GM06990 (cell line): ENCODE results near the gene AHNAK.

Source experiments
- DNase-seq: peaks from one replicate; pipeline ENCODE4 v3.0.0-alpha.2; 2011; ENCODE audit not compliant: insufficient read length; ENCODE audit errors: extremely low read depth
- H3K27me3 ChIP-seq: replicated peaks from 2 replicates; pipeline ENCODE4 v1.6.0; 2011; ENCODE audit warnings: low read length; ENCODE audit not compliant: control insufficient read depth, insufficient read depth
- H3K36me3 ChIP-seq: 2 replicates; pipeline ENCODE4 v1.5.1; 2011; ENCODE audit warnings: low read length; ENCODE audit not compliant: control insufficient read depth, insufficient read depth
- H3K4me3 ChIP-seq: replicated peaks from 2 replicates; pipeline ENCODE4 v1.5.1; 2011; ENCODE audit warnings: low read depth, mild to moderate bottlenecking, control low read depth, low read length
- TF ChIP-seq, protein P1 (sequence below): IDR thresholded peaks from 2 replicates; pipeline ENCODE4 v1.5.1; 2011; ENCODE audit warnings: low read length, control low read depth, mild to moderate bottlenecking, inconsistent platforms; ENCODE audit not compliant: insufficient read depth, poor library complexity, severe bottlenecking

AHNAK gene

DNA sequence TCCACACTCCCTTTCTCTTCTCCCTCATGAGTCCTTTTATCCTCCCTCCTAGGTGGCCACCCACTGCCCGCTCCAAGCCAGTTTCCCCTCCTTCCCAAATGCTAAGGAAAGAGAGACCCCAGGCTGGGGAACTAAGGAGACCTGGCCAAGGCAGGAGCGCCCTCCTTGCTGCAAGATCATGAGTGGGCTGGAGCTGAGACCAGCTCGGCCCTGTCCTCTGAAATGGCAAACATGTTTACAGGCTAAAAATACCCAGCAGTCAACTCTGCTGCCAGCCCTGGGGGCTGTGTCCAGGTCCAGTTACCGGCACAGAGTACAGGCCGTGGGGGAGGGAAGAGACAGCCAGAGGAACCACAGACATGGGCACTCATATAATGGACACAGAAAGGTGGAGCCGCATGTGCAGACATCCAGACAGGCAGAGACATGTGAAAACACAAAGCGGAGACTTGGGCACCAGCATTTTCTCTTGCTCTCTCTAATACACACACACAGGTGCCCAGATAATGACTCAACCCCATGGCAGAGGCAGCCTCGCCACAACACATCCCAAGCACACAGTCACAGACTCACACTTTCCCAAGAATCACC, 1.2 kb upstream of the AHNAK start:
- Histone ChIP-seq H3K36me3 (no peaks in the 10 kb centered on the region), H3K4me3 (no peak overlapping the region), H3K27me3 (no peaks in the 10 kb centered on the region)
- DNase-seq: no peak
- TF ChIP-seq, protein P1, sequence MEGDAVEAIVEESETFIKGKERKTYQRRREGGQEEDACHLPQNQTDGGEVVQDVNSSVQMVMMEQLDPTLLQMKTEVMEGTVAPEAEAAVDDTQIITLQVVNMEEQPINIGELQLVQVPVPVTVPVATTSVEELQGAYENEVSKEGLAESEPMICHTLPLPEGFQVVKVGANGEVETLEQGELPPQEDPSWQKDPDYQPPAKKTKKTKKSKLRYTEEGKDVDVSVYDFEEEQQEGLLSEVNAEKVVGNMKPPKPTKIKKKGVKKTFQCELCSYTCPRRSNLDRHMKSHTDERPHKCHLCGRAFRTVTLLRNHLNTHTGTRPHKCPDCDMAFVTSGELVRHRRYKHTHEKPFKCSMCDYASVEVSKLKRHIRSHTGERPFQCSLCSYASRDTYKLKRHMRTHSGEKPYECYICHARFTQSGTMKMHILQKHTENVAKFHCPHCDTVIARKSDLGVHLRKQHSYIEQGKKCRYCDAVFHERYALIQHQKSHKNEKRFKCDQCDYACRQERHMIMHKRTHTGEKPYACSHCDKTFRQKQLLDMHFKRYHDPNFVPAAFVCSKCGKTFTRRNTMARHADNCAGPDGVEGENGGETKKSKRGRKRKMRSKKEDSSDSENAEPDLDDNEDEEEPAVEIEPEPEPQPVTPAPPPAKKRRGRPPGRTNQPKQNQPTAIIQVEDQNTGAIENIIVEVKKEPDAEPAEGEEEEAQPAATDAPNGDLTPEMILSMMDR: no peak

DNA sequence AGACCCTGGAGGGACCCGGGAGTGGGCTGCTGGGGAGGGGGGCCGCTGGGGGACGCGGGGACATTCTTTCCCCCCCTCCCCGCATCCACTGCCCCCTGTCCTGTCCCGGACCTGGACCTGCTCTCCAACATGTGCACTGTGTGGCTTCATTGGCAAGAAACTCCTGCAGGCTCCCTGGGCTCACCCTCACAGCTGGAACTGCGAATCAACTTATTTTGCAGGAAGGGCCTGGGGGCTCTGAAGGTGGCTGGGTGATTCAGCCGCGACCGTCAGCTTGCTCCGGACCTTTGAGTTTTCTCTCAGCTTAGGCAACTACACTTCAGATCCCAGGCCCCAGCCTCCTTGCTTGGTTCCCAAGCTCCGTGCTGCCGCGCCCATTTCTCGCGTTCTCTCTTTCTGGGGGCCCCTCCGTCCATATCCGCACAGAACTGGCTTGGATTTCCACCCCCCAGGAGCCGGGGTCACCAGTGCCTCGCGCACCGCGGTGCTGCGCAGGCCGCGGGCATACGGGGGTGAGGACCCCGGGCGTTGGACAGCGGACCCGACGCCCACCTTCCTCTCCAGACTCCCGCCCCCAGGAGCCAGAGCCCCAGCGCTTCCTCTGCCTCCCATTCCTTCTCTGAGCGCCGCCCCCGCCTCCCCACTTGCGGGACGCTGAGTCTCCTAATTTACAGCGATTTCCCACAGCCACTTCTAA, 471 bp upstream of the AHNAK start:
- no peak for DNase-seq

DNA sequence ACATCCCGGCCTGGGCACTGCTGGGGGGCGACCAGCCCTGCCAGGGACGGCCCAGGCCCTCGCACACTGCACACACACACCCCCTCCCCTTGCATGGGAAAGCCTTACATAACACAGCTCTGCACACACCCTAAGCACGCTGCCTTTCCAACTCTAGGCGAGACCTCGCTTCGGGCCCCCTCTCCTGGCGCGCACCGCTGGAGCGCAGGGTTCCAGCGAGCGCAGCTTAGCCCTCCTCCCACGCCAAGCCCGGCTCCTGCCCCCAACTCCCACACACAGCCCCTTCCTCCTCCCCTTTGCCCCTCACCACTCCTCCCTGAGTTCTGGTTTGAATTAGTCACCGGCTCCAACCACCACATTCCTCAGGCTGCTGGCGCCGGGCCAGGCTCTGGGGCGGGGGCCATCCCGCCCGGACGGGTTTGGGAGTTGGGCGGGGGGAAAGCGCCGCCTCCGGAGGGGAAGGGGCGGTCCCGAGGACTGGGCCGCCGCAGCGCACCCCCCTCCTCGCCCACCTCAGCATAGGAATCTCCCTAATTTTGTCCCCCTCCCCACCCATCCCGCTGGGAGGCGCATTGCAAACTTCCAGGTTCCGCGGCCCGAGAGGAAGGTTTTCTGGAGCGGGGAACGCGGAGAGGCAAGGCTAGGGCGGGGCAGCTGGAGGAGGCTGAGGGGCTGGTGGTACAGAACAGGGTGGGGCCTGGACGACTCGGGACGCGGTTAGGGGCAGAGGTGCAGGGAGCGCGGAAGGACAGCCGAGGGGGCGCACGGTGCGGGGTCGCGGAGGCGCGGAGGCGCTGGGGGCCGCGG, 966 bp downstream of the AHNAK start:
- no peak for DNase-seq
- TF ChIP-seq, protein P1: peak; percentile 16
- Histone ChIP-seq H3K27me3 (no peaks in the 10 kb centered on the region), H3K4me3 (peak overlapping the region; percentile 70), H3K36me3 (no peaks in the 10 kb centered on the region)

More for the DNA sequence above, 471 bp upstream of the AHNAK start:
- Histone ChIP-seq H3K36me3 (no peaks in the 10 kb centered on the region), H3K4me3 (peak overlapping the region; percentile 42), H3K27me3 (no peaks in the 10 kb centered on the region)
- TF ChIP-seq, protein P1: no peak

DNA sequence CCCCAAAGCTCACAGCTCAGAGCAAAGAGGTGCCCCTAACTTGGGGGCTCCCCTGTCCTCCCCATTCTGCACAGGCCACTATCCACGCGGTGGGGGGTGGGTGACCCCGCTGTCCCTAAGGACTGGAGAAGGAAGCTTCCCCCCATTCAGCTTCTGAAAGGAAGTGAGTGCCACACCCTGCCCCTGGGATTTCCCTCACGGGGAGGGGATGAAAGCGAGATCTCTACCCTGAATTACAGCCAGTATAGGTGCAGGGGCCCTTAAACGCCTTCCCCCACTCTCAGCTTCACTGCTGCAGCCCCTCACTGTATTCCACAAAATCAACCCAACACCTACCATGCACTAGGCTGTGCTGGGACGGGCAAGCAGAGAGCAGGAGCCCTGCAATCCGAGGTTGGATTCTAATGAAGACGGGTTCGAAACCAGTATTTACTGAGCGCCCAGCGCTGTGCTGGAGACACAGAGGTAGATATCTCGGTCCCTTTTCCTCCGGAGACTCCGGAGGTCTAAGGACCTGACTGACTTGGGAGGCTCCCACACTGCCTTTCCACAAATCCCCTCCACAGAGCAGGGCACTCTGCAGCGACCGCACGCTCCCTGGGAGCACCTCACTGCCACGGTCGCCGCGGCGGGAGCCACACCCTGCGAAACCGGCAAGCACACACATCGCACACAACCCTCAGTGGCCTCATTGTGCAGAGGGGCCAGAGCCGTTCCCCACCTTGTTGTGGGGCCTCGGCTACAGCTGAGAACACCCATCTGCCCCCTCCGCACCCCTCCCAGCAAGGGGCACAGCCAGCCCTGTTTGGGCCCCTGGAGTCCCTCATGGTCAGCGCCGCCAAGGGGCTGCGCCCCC, 1.8 kb downstream of the AHNAK start:
- TF ChIP-seq, protein P1: no peak
- no peak for DNase-seq
- no peaks in the 10 kb centered on the region for H3K36me3 ChIP-seq
- no peaks in the 10 kb centered on the region for H3K27me3 ChIP-seq
- H3K4me3 ChIP-seq: peak overlapping the region; percentile 70

DNA sequence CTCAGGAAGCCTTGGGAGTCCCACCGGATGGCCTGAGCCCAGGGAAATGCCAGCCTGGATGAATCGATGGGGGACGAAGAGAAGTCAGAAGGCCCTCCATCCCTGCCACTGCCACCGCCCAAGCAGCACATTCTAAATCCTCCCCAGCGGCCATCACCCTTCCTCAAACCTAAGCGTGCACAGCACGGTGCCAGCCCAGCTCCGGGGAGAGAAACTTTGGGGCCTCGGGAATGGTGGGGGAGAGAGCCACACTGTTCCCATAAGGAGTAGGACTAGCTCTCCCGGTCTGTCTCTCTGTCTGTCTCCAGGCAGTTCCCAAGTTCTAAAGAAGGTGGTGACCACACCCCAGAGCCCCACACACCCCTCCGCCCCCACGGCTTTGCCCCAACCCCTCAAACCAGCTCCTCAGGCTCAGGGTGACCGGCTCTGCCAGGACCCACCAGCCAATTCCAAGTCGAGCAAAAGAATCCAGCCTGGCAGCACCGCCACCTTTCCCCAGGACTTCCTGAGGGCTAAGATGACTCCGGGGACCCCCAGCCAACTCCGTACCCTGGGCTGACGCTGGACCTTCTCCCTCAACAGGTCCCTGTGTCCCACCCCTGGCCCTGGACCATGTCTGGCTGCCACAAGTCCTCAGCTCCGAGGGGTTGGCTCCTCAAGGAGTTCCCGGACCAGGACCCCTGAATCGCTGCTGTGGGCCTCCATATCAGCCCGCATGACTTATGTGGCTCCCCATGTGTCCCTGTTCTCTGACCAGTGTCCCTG, 2.7 kb downstream of the AHNAK start:
- TF ChIP-seq, protein P1: no peak
- H3K4me3 ChIP-seq: peak overlapping the region; percentile 70
- no peaks in the 10 kb centered on the region for H3K27me3 ChIP-seq
- H3K36me3 ChIP-seq: no peaks in the 10 kb centered on the region
- no peak for DNase-seq
